ENCODE measurements around the gene RETREG3. TPM values are rescaled to one million over a fixed set of nuclear protein-coding genes. Genes with fewer than 3 reads are reported as not detected.

The RETREG3 gene
- total and polyA plus RNA-seq, 2 of the 4 experiments (the other 2 are of a cell fraction): 18.1 to 44.1 TPM

DNA sequence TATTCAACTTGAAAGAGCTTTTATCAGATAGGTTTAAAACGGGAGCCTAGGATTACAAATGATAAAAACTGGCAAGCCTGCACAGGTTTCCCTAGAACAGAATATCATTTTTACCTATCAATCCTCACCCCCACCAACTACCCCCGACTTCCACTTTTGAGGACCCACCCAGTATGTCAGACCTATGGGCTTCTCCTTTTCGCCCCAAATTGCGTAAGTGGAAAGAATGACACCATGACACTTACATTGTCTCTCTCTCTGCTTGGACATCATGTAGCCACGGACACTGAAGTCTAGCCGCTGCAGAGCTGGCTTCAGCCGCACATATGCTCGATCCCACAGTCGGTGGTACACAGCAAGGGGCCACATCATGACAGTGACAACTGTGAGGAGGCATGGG lies 24.3 kb downstream of the RETREG3 start:
- no peak overlapping the region for H3K4ac ChIP-seq (ENCODE audit: low read depth, low read length)
- WGBS, 2 experiments (ENCODE audit: extremely low coverage in 2 of 2, insufficient read length in 1 of 2): 100% methylated on average over 2 of the region's 9 CpGs; no CpG with 5 or more reads in 1 of the 2 experiments
- H4K91ac ChIP-seq (ENCODE audit: insufficient read depth, low read depth, low read length): no peak overlapping the region
- H2BK5ac ChIP-seq (ENCODE audit: low read depth, low read length, poor library complexity, severe bottlenecking): no peak overlapping the region
- H4K5ac ChIP-seq (ENCODE audit: low read depth, low read length): no peak overlapping the region
- no peak for TF ChIP-seq NFE2L2 (IDR thresholded peaks at IDR 0.05; ENCODE audit: low read depth, low read length)
- no peak for TF ChIP-seq CEBPB (IDR thresholded peaks at IDR 0.05; ENCODE audit: low read depth, low read length)
- TF ChIP-seq RFX5 (IDR thresholded peaks at IDR 0.05; ENCODE audit: low read depth, low read length): no peak
- TF ChIP-seq, protein P1, sequence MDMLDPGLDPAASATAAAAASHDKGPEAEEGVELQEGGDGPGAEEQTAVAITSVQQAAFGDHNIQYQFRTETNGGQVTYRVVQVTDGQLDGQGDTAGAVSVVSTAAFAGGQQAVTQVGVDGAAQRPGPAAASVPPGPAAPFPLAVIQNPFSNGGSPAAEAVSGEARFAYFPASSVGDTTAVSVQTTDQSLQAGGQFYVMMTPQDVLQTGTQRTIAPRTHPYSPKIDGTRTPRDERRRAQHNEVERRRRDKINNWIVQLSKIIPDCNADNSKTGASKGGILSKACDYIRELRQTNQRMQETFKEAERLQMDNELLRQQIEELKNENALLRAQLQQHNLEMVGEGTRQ (IDR thresholded peaks at IDR 0.05; ENCODE audit: low read depth, low read length): no peak
- no peak for TF ChIP-seq SMC3 (IDR thresholded peaks at IDR 0.05; ENCODE audit: low read depth, low read length)
- TF ChIP-seq MXI1 (IDR thresholded peaks at IDR 0.05; ENCODE audit: borderline replicate concordance, low read depth, low read length): no peak
- TF ChIP-seq, protein P2, sequence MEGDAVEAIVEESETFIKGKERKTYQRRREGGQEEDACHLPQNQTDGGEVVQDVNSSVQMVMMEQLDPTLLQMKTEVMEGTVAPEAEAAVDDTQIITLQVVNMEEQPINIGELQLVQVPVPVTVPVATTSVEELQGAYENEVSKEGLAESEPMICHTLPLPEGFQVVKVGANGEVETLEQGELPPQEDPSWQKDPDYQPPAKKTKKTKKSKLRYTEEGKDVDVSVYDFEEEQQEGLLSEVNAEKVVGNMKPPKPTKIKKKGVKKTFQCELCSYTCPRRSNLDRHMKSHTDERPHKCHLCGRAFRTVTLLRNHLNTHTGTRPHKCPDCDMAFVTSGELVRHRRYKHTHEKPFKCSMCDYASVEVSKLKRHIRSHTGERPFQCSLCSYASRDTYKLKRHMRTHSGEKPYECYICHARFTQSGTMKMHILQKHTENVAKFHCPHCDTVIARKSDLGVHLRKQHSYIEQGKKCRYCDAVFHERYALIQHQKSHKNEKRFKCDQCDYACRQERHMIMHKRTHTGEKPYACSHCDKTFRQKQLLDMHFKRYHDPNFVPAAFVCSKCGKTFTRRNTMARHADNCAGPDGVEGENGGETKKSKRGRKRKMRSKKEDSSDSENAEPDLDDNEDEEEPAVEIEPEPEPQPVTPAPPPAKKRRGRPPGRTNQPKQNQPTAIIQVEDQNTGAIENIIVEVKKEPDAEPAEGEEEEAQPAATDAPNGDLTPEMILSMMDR (conservative IDR thresholded peaks at IDR 0.05; ENCODE audit: low read depth, low read length): no peak
- no peak overlapping the region for H3K56ac ChIP-seq (ENCODE audit: extremely low read depth, insufficient read depth, low read length)
- H3K9me1 ChIP-seq (ENCODE audit: insufficient read depth, low read length): no peaks in the 10 kb centered on the region; the same call in 1 of the 2 replicates
- H2AK5ac ChIP-seq (ENCODE audit: low read depth, low read length): no peak overlapping the region
- H2BK120ac ChIP-seq (ENCODE audit: low read depth, low read length): no peak overlapping the region
- ATAC-seq (ENCODE audit: low read depth) (no peak), DNase-seq (no peak)
- H3K18ac ChIP-seq (ENCODE audit: low read depth, low read length): no peak overlapping the region
- in situ Hi-C loops (cut with MboI; ENCODE audit: low sequenced_read_pairs): no loop called here
- ChIA-PET POLR2A (ENCODE audit: unreplicated experiment) (no interaction called here), CTCF (no interaction called here)
- dilution Hi-C loops (cut with HindIII; ENCODE audit: low sequenced_read_pairs, unreplicated experiment): no loop called here
- H3K4me2 ChIP-seq (ENCODE audit: low read depth, low read length): no peak overlapping the region
- no TSS peak for BruUV-seq (replicated peaks)
- no peak overlapping the region for H3K14ac ChIP-seq (replicated peaks; ENCODE audit: low read depth, low read length)
- H3K23ac ChIP-seq (ENCODE audit: low read depth, low read length): no peak overlapping the region
- H3K27me3 ChIP-seq (ENCODE audit: control insufficient read depth, insufficient read depth, low read length): no peaks in the 10 kb centered on the region
- H4K8ac ChIP-seq (ENCODE audit: low read depth in 2 of 2, low read length in 2 of 2): no peak overlapping the region
- H2AK9ac ChIP-seq (replicated peaks; ENCODE audit: low read depth, low read length, poor library complexity): no peak overlapping the region
- peaks cover 66% of the 10 kb centered on the region for H3K36me3 ChIP-seq (ENCODE audit: control insufficient read depth, insufficient read depth, low read length)
- peaks cover 4 to 12% of the 10 kb centered on the region in 2 experiments; a peak in 2 of 4 replicates for H3K79me1 ChIP-seq (ENCODE audit: low read depth in 1 of 2, low read length in 2 of 2)
- H4K20me1 ChIP-seq (ENCODE audit: insufficient read depth, low read length): peaks cover 17% of the 10 kb centered on the region; the same call in 1 of the 2 replicates
- no peak overlapping the region for H2BK20ac ChIP-seq (ENCODE audit: low read depth, low read length)
- H3K27ac ChIP-seq (ENCODE audit: insufficient read depth, low read length): no peak overlapping the region
- intact Hi-C loops (cut with micrococcal nuclease): no loop called here
- no peak overlapping the region for H2AFZ ChIP-seq (replicated peaks; ENCODE audit: low read length, poor library complexity)
- no peaks in the 10 kb centered on the region for H3K9me3 ChIP-seq (ENCODE audit: control insufficient read depth, insufficient read depth, low read length)
- no peaks in the 10 kb centered on the region for H3K4me1 ChIP-seq (ENCODE audit: control insufficient read depth, insufficient read depth, low read length)
- no peak overlapping the region for H3K9ac ChIP-seq (ENCODE audit: low read depth, low read length)
- H2BK15ac ChIP-seq (ENCODE audit: low read depth, low read length): no peak overlapping the region
- H3K4me3 ChIP-seq (ENCODE audit: insufficient read depth, low read depth, low read length): no peak overlapping the region

Data from IMR-90 (cell line).